ENCODE results near the gene RAD9A.

DNA sequence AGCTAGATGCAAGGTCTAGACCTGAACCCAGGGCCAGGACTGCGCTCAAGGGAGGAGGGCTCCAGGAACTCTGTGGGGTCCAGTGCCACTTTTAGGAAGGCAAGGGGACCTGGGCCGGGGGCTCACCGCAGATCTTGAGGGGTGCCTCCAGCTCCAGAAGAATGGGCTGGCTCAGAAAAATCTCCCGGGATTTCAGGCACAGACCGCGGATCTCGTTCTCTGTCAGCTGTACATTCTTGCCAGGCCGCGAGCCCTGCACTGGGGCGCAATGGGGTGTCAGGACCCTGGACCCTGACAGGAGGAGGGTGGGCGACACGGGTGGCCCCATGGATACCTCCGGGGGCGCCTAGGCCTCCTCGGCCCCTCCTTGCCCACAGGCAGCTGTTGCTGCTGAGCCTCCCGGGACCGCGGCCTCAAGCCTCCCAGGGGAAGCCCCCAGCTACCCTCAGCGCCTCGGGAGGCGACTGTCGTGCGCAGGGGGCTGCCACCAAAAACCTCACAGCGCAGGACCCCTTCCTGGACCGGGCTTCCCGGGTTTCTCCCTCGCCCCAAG lies 9.2 kb downstream of the RAD9A start:
- TF ChIP-seq, protein P1, sequence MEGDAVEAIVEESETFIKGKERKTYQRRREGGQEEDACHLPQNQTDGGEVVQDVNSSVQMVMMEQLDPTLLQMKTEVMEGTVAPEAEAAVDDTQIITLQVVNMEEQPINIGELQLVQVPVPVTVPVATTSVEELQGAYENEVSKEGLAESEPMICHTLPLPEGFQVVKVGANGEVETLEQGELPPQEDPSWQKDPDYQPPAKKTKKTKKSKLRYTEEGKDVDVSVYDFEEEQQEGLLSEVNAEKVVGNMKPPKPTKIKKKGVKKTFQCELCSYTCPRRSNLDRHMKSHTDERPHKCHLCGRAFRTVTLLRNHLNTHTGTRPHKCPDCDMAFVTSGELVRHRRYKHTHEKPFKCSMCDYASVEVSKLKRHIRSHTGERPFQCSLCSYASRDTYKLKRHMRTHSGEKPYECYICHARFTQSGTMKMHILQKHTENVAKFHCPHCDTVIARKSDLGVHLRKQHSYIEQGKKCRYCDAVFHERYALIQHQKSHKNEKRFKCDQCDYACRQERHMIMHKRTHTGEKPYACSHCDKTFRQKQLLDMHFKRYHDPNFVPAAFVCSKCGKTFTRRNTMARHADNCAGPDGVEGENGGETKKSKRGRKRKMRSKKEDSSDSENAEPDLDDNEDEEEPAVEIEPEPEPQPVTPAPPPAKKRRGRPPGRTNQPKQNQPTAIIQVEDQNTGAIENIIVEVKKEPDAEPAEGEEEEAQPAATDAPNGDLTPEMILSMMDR (IDR thresholded peaks at IDR 0.05; ENCODE audit: low read length): no peak; the same call in 1 of the 2 replicates
- TF ChIP-seq EZH2 (optimal IDR thresholded peaks at IDR 0.05; ENCODE audit: low read depth, low read length): no peak
